ENCODE results near the gene ABCG5.

The ABCG5 gene

GRCh38 chr2:43806719-43807031, 32.0 kb downstream of the ABCG5 start:
- no peak for DNase-seq (ENCODE audit: low read depth)

GRCh38 chr2:43803113-43803512, 35.5 kb downstream of the ABCG5 start:
- no peak for DNase-seq (ENCODE audit: low read depth)

- no peak for DNase-seq (ENCODE audit: low read depth)
These were observed 36.5 kb downstream of the ABCG5 start for GRCh38 chr2:43802135-43802534.

- no peak for DNase-seq (ENCODE audit: low read depth)
These were observed 37.7 kb downstream of the ABCG5 start for GRCh38 chr2:43800894-43801293.

- DNase-seq (ENCODE audit: low read depth): no peak
These were observed 40.3 kb downstream of the ABCG5 start for GRCh38 chr2:43798300-43798699.

- no peak for DNase-seq (ENCODE audit: low read depth)
These were observed 42.4 kb downstream of the ABCG5 start for GRCh38 chr2:43796206-43796605.

- DNase-seq (ENCODE audit: low read depth): no peak
These were observed 43.7 kb downstream of the ABCG5 start for GRCh38 chr2:43794956-43795355.

- no peak for DNase-seq (ENCODE audit: low read depth)
These were observed 46.0 kb downstream of the ABCG5 start for GRCh38 chr2:43792653-43793052.

- no peak for DNase-seq (ENCODE audit: low read depth)
These were observed 47.4 kb downstream of the ABCG5 start for GRCh38 chr2:43791035-43791765.

- no peak for DNase-seq (ENCODE audit: low read depth)
These were observed 48.5 kb downstream of the ABCG5 start for GRCh38 chr2:43790147-43790546.

- no peak for DNase-seq (ENCODE audit: low read depth)
These were observed 50.0 kb downstream of the ABCG5 start for GRCh38 chr2:43788646-43789045.

GRCh38 chr2:43787895-43788294, 50.7 kb downstream of the ABCG5 start:
- DNase-seq (ENCODE audit: low read depth): no peak

GRCh38 chr2:43778233-43778632, 60.4 kb downstream of the ABCG5 start:
- no peak for DNase-seq (ENCODE audit: low read depth)

GRCh38 chr2:43777306-43777926, 61.2 kb downstream of the ABCG5 start:
- peak; percentile 25 for DNase-seq (ENCODE audit: low read depth)

- DNase-seq (ENCODE audit: low read depth): no peak
These were observed 62.3 kb downstream of the ABCG5 start for GRCh38 chr2:43776324-43776723.

GRCh38 chr2:43774617-43775016, 64.0 kb downstream of the ABCG5 start:
- DNase-seq (ENCODE audit: low read depth): no peak

- DNase-seq (ENCODE audit: low read depth): peak; percentile 83
These were observed 64.6 kb downstream of the ABCG5 start, which contains the start of gene DYNC2LI1 for GRCh38 chr2:43773876-43774613. DYNC2LI1 (plus strand) TSS chr2:43774039; CDS start chr2:43774139, 100 bp downstream.

- DNase-seq (ENCODE audit: low read depth): no peak
These were observed 72.6 kb downstream of the ABCG5 start for GRCh38 chr2:43766006-43766405.

- DNase-seq (ENCODE audit: low read depth): no peak
These were observed 74.4 kb downstream of the ABCG5 start for GRCh38 chr2:43764086-43764705.

- no peak for DNase-seq (ENCODE audit: low read depth)
These were observed 75.5 kb downstream of the ABCG5 start for GRCh38 chr2:43763091-43763490.
